Activated CD8-positive, alpha-beta T cell treated with anti-CD3 and anti-CD28 coated beads for 36 hours (primary cell): ENCODE results near the gene CDC14B. TPM values are rescaled to one million over a fixed set of nuclear protein-coding genes. Genes with fewer than 3 reads are reported as not detected.

Experiments used
- ATAC-seq: fragments of 200-7000 bp; cut with Tn5 transposase; one replicate; pipeline ENCODE4 v1.10.0; 2021; ENCODE audit warnings: mild to moderate bottlenecking, moderate library complexity
- CTCF ChIA-PET: fragments of 350-600 bp; sonication (Branson Sonifier 250); formaldehyde crosslinking; loops from one replicate; lab custom pipeline; 2021; ENCODE audit warnings: antibody characterized with exemption; lab: Charles Lee
- POLR2A ChIA-PET: fragments of 350-600 bp; sonication (Branson Sonifier 250); formaldehyde crosslinking; loops from one replicate; lab custom pipeline; 2021; ENCODE audit warnings: antibody characterized with exemption; lab: Charles Lee
- DNase-seq: peaks from one replicate; pipeline ENCODE4 v3.0.0-alpha.2; 2020
- H3K27ac Mint-ChIP-seq: one replicate; pipeline ENCODE4 v1.8.0; 2021; ENCODE audit warnings: mild to moderate bottlenecking, mixed read lengths
- H3K27me3 Mint-ChIP-seq: one replicate; pipeline ENCODE4 v1.8.0; 2021; ENCODE audit warnings: mixed read lengths
- H3K36me3 Mint-ChIP-seq: one replicate; pipeline ENCODE4 v1.8.0; 2021; ENCODE audit warnings: low read depth, mixed read lengths
- H3K4me1 Mint-ChIP-seq: one replicate; pipeline ENCODE4 v1.8.0; 2021; ENCODE audit warnings: low read depth, mixed read lengths
- H3K4me3 Mint-ChIP-seq: one replicate; pipeline ENCODE4 v1.8.0; 2021; ENCODE audit warnings: mild to moderate bottlenecking, moderate library complexity, mixed read lengths
- H3K9me3 Mint-ChIP-seq: one replicate; pipeline ENCODE4 v1.8.0; 2021; ENCODE audit warnings: mixed read lengths
- CTCF ChIP-seq: fragments of 200-600 bp; IDR thresholded peaks from one replicate; pipeline ENCODE4 v1.8.0; 2022; ENCODE audit warnings: antibody characterized with exemption, mild to moderate bottlenecking
- intact Hi-C: fragments of 100-400 bp; cut with micrococcal nuclease; formaldehyde crosslinking; loops from one replicate; pipeline ENCODE4 v1.10.0; 2022
- total RNA-seq, 2 experiments: library from RNA; stranded (reverse); gene quantifications; one replicate each; pipeline ENCODE4 v1.2.3, GENCODE V29; 2021

The CDC14B gene
- total RNA-seq, 2 experiments from 2014 or later = 0.27 to 0.54 TPM

DNA sequence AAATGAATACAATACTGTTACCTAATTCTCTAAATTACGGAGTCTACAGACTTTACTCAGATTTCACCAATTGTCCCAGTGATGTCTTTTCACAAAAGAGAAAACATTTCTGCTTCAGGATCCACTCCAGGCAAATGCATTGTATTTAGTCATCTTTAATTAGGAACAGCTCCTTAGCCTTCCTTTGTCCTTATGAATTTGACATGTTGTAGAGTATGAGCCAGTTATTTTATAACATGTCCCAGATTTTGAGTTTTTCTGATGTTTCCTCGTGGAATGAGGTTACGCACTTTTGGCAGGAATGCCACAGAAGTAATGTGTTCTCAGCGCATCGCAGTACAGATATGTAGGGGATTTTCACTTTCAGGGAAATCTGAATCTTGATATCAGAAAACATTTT is 159.2 kb downstream of the CDC14B start:
- Mint-ChIP-seq H3K4me1 (peaks cover 10% of the 10 kb centered on the region), H3K9me3 (no peaks in the 10 kb centered on the region), H3K4me3 (no peak overlapping the region), H3K36me3 (peaks cover 5% of the 10 kb centered on the region), H3K27me3 (no peaks in the 10 kb centered on the region), H3K27ac (no peak overlapping the region)
- POLR2A ChIA-PET = no interaction called here
- CTCF ChIA-PET = interaction anchor here (0.6 to 1.9 kb wide), 3 partner anchors 11 to 190 kb away, joined by 3 to 5 read pairs (median 3); partner anchors contain the start of gene HABP4
- TF ChIP-seq CTCF = no peak
- intact Hi-C loops = no loop called here
- no peak for DNase-seq
- no peak for ATAC-seq

- no peak for TF ChIP-seq CTCF
- Mint-ChIP-seq H3K27ac (no peak overlapping the region), H3K27me3 (no peaks in the 10 kb centered on the region), H3K4me1 (peaks cover 10% of the 10 kb centered on the region), H3K4me3 (no peak overlapping the region), H3K36me3 (peaks cover 4% of the 10 kb centered on the region), H3K9me3 (no peaks in the 10 kb centered on the region)
- ChIA-PET CTCF (interaction anchor here (1.0 kb wide), 1 partner anchor 10 kb away, joined by 3 read pairs; the partner anchor contains the start of gene HABP4), POLR2A (no interaction called here)
- intact Hi-C loops = no loop called here
- no peak for DNase-seq
- ATAC-seq = no peak
Measured at GRCh38 chr9:96459268-96460007, 160.2 kb downstream of the CDC14B start.

DNA sequence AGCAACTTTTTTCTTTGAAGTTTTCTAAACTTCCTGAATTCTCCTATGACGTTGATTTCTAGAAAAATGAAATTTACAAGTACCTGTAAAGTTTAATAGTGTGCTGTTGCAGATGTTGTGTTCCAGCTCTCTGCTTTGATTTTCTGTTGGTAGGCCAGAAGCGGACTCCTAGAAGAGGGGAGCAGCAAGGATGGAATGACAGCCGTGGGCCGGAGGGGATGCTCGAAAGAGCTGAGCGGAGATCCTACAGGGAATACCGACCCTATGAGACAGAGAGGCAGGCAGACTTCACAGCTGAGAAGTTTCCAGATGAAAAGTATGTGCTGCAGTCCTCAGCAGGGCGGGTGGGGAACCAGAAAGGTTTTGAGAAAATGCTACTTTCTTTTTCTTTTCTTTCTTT is 161.4 kb downstream of the CDC14B start:
- peak overlapping the region; percentile 10 for H3K27ac Mint-ChIP-seq
- H3K4me3 Mint-ChIP-seq = no peak overlapping the region
- peaks cover 18% of the 10 kb centered on the region for H3K4me1 Mint-ChIP-seq
- CTCF ChIA-PET = interaction anchor here (1.3 kb wide), 1 partner anchor 16 kb away, joined by 3 read pairs; no protein-coding TSS in a partner anchor
- ATAC-seq = no peak
- H3K36me3 Mint-ChIP-seq = peaks cover 4% of the 10 kb centered on the region
- H3K27me3 Mint-ChIP-seq = no peaks in the 10 kb centered on the region
- no peaks in the 10 kb centered on the region for H3K9me3 Mint-ChIP-seq
- intact Hi-C loops = no loop called here
- no peak for DNase-seq
- POLR2A ChIA-PET = interaction anchor here (1.1 kb wide), 1 partner anchor 10 kb away, joined by 3 read pairs; no protein-coding TSS in a partner anchor
- TF ChIP-seq CTCF = no peak

DNA sequence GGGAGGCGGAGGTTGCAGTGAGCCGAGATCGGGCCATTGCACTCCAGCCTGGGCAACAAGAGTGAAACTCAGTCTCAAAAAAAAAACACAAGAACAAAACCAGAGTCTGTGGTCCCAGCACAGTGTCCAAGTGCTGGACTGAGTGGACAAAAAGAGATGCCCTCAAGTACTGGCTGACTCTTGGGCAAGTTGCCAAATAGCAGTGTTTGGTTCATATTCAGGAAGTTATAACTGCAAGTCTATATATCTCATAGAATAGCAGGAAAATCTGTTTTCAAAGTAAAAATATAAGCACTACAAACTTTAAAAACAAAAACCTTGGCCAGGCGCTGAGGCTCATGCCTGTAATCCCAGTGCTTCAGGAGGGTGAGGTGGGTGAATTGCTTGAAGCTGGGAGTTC is 162.4 kb downstream of the CDC14B start:
- no peak for TF ChIP-seq CTCF
- H3K4me1 Mint-ChIP-seq = peaks cover 22% of the 10 kb centered on the region
- no peaks in the 10 kb centered on the region for H3K27me3 Mint-ChIP-seq
- CTCF ChIA-PET = interaction anchor here (1.0 to 1.3 kb wide), 2 partner anchors 15 kb away, joined by 3 read pairs; no protein-coding TSS in a partner anchor
- POLR2A ChIA-PET = interaction anchor here (1.1 kb wide), 1 partner anchor 11 kb away, joined by 3 read pairs; no protein-coding TSS in a partner anchor
- H3K27ac Mint-ChIP-seq = no peak overlapping the region
- DNase-seq (no peak), ATAC-seq (no peak)
- no peak overlapping the region for H3K4me3 Mint-ChIP-seq
- peaks cover 4% of the 10 kb centered on the region for H3K36me3 Mint-ChIP-seq
- no peaks in the 10 kb centered on the region for H3K9me3 Mint-ChIP-seq
- intact Hi-C loops = no loop called here

- Mint-ChIP-seq H3K4me1 (peaks cover 27% of the 10 kb centered on the region), H3K36me3 (peaks cover 2% of the 10 kb centered on the region), H3K27ac (no peak overlapping the region), H3K27me3 (peaks cover 9% of the 10 kb centered on the region), H3K4me3 (no peak overlapping the region), H3K9me3 (no peaks in the 10 kb centered on the region)
- ChIA-PET CTCF (interaction anchor here (3.6 kb wide), 1 partner anchor 113 kb away, joined by 13 read pairs; no protein-coding TSS in a partner anchor), POLR2A (no interaction called here)
- DNase-seq (peak; percentile 26), ATAC-seq (no peak)
- intact Hi-C loops = no loop called here
- TF ChIP-seq CTCF = peak; percentile 37
Measured at GRCh38 chr9:96453625-96454024, 166.0 kb downstream of the CDC14B start.
